HepG2 (cell line): ENCODE results near the gene PDE9A.

Experiments
- GATA4 ChIP-seq: sonication (generic); IDR thresholded peaks from 2 replicates; pipeline ENCODE4 v1.6.1; 2016; ENCODE audit warnings: antibody characterized with exemption, low read depth, borderline replicate concordance
- PHF21A ChIP-seq: sonication (generic); formaldehyde crosslinking; IDR thresholded peaks from 2 replicates; pipeline ENCODE4 v1.5.0; 2020; ENCODE audit warnings: mild to moderate bottlenecking, missing genetic modification reagents
- STAT6 ChIP-seq: sonication (generic); formaldehyde crosslinking; IDR thresholded peaks from 2 replicates; pipeline ENCODE4 v1.4.0; 2020; ENCODE audit warnings: missing genetic modification reagents, mild to moderate bottlenecking, borderline replicate concordance
- ZMYM3 ChIP-seq: sonication (generic); formaldehyde crosslinking; IDR thresholded peaks from 2 replicates; pipeline ENCODE4 v1.5.1; 2020; ENCODE audit warnings: mild to moderate bottlenecking, missing genetic modification reagents
- TF ChIP-seq, protein P1 (sequence below): sonication (generic); formaldehyde crosslinking; IDR thresholded peaks from 2 replicates; pipeline ENCODE4 v1.8.1; 2023; ENCODE audit warnings: mild to moderate bottlenecking, missing genetic modification reagents

DNA sequence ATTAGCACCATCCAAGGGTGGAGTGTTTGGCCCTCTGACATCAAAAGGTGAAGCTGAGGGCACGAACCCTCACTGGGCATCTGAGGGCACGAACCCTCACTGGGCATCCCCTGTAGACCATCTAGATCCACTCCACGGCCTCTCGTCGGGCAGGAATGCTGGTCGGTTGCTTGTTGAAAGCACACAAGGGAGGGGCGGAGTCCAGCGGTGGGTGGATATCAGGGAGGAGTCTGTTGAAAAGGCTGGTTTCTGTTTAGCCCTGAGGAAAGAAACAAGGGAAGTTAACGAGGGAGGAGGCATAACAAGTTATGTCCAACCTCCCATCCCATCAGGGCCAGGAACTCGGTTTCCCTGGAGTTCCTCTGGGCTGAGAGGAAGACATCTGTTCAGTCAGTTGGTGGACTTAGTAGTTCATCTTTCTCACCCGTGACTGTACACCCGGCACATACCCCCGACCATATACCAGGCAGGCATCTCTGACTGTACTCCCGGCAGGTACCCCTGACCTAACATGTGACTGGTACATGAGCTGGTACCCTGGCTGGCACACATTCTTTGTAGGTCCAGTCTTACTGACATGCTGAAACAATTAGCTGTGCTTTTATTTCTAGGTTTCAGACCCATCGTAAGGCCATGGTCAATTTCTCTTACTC, 32.1 kb upstream of the PDE9A start:
- no peak for TF ChIP-seq STAT6 (CRISPR knock-in tag)
- no peak for TF ChIP-seq GATA4
- no peak for TF ChIP-seq PHF21A (CRISPR knock-in tag)
- TF ChIP-seq ZMYM3 (CRISPR knock-in tag), result no peak
- TF ChIP-seq, protein P1, sequence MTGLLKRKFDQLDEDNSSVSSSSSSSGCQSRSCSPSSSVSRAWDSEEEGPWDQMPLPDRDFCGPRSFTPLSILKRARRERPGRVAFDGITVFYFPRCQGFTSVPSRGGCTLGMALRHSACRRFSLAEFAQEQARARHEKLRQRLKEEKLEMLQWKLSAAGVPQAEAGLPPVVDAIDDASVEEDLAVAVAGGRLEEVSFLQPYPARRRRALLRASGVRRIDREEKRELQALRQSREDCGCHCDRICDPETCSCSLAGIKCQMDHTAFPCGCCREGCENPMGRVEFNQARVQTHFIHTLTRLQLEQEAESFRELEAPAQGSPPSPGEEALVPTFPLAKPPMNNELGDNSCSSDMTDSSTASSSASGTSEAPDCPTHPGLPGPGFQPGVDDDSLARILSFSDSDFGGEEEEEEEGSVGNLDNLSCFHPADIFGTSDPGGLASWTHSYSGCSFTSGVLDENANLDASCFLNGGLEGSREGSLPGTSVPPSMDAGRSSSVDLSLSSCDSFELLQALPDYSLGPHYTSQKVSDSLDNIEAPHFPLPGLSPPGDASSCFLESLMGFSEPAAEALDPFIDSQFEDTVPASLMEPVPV (CRISPR knock-in tag), result no peak
